DND-41 (cell line): ENCODE data around the gene CENPC.

Source experiments
- ATAC-seq: fragments of 200-7000 bp; cut with Tn5 transposase; 3 replicates; pipeline ENCODE4 v1.9.1; 2021; ENCODE audit warnings: low read depth; ENCODE audit not compliant: insufficient read depth
- DNase-seq: peaks from one replicate; pipeline ENCODE4 v3.0.0-alpha.2; 2020
- H2AFZ ChIP-seq: 2 replicates; pipeline ENCODE4 v1.6.0; 2012; ENCODE audit warnings: low read depth, low read length
- H3K27ac ChIP-seq: 2 replicates; pipeline ENCODE4 v1.5.1; 2012; ENCODE audit warnings: low read length, inconsistent platforms
- H3K27me3 ChIP-seq: fragments of 200-600 bp; sonication (generic); 2 replicates; pipeline ENCODE4 v1.6.0; 2012; ENCODE audit warnings: low read length, mild to moderate bottlenecking, inconsistent platforms; ENCODE audit not compliant: insufficient read depth, poor library complexity
- H3K36me3 ChIP-seq: 2 replicates; pipeline ENCODE4 v1.5.1; 2012; ENCODE audit warnings: low read length, inconsistent platforms; ENCODE audit not compliant: insufficient read depth
- H3K4me1 ChIP-seq: 2 replicates; pipeline ENCODE4 v1.5.1; 2012; ENCODE audit warnings: mild to moderate bottlenecking, low read length; ENCODE audit not compliant: insufficient read depth
- H3K4me2 ChIP-seq: 2 replicates; pipeline ENCODE4 v1.6.0; 2012; ENCODE audit warnings: mild to moderate bottlenecking, moderate library complexity, low read length, inconsistent platforms; ENCODE audit not compliant: insufficient read depth
- H3K4me3 ChIP-seq, 2 experiments: fragments of 200-600 bp in 1 of 2; shearing (Covaris generic) in 1 of 2; 2 replicates each; pipeline ENCODE4 v1.5.1; 2012 to 2016; ENCODE audit warnings: inconsistent platforms in 2 of 2, low read length in 2 of 2, mild to moderate bottlenecking in 2 of 2, low read depth in 1 of 2, moderate library complexity in 1 of 2
- H3K79me2 ChIP-seq: 2 replicates; pipeline ENCODE4 v1.6.0; 2012; ENCODE audit warnings: low read length, inconsistent platforms; ENCODE audit not compliant: insufficient read depth
- H3K9ac ChIP-seq: 2 replicates; pipeline ENCODE4 v1.6.0; 2012; ENCODE audit warnings: low read depth, mild to moderate bottlenecking, inconsistent platforms, low read length, moderate library complexity
- H3K9me3 ChIP-seq: 2 replicates; pipeline ENCODE4 v1.5.1; 2012; ENCODE audit warnings: low read length, moderate library complexity, mild to moderate bottlenecking, inconsistent platforms; ENCODE audit not compliant: insufficient read depth, severe bottlenecking
- H4K20me1 ChIP-seq: 2 replicates; pipeline ENCODE4 v1.6.0; 2012; ENCODE audit warnings: low read length; ENCODE audit not compliant: insufficient read depth
- EZH2 ChIP-seq: IDR thresholded peaks from 3 replicates; pipeline ENCODE4 v1.6.1; 2012; ENCODE audit warnings: borderline replicate concordance, low read depth, mild to moderate bottlenecking, moderate library complexity, low read length, inconsistent platforms; ENCODE audit not compliant: severe bottlenecking
- TF ChIP-seq, protein P1 (sequence below): IDR thresholded peaks from 2 replicates; pipeline ENCODE4 v1.5.1; 2012; ENCODE audit warnings: borderline replicate concordance, low read length, moderate library complexity, mild to moderate bottlenecking; ENCODE audit not compliant: poor library complexity, severe bottlenecking; ENCODE audit errors: extremely low read depth

Gene CENPC

GRCh38 chr4:67512501-67512900, 32.8 kb downstream of the CENPC start:
- ATAC-seq = no peak
- peaks cover 22% of the 10 kb centered on the region for H3K79me2 ChIP-seq
- TF ChIP-seq, protein P1, sequence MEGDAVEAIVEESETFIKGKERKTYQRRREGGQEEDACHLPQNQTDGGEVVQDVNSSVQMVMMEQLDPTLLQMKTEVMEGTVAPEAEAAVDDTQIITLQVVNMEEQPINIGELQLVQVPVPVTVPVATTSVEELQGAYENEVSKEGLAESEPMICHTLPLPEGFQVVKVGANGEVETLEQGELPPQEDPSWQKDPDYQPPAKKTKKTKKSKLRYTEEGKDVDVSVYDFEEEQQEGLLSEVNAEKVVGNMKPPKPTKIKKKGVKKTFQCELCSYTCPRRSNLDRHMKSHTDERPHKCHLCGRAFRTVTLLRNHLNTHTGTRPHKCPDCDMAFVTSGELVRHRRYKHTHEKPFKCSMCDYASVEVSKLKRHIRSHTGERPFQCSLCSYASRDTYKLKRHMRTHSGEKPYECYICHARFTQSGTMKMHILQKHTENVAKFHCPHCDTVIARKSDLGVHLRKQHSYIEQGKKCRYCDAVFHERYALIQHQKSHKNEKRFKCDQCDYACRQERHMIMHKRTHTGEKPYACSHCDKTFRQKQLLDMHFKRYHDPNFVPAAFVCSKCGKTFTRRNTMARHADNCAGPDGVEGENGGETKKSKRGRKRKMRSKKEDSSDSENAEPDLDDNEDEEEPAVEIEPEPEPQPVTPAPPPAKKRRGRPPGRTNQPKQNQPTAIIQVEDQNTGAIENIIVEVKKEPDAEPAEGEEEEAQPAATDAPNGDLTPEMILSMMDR = no peak
- TF ChIP-seq EZH2 = no peak
- H3K9ac ChIP-seq = no peak overlapping the region
- no peak overlapping the region for H3K27ac ChIP-seq
- no peaks in the 10 kb centered on the region for H3K27me3 ChIP-seq
- H3K4me1 ChIP-seq = no peaks in the 10 kb centered on the region
- DNase-seq = no peak
- peaks cover 87% of the 10 kb centered on the region for H3K36me3 ChIP-seq
- H3K4me2 ChIP-seq = no peak overlapping the region
- H2AFZ ChIP-seq = no peak overlapping the region
- H3K9me3 ChIP-seq = no peaks in the 10 kb centered on the region
- H4K20me1 ChIP-seq = no peaks in the 10 kb centered on the region
- H3K4me3 ChIP-seq = no peak overlapping the region

GRCh38 chr4:67500373-67500772, 44.9 kb downstream of the CENPC start:
- no peaks in the 10 kb centered on the region for H3K27me3 ChIP-seq
- peaks cover 61% of the 10 kb centered on the region for H3K79me2 ChIP-seq
- peaks cover 4% of the 10 kb centered on the region; the same call in 1 of the 2 replicates for H4K20me1 ChIP-seq
- ATAC-seq (no peak), DNase-seq (no peak)
- H3K9ac ChIP-seq = no peak overlapping the region
- peaks cover 75% of the 10 kb centered on the region for H3K36me3 ChIP-seq
- no peak overlapping the region for H3K4me2 ChIP-seq
- H3K4me3 ChIP-seq = no peak overlapping the region
- no peak overlapping the region for H2AFZ ChIP-seq
- H3K27ac ChIP-seq = no peak overlapping the region
- no peaks in the 10 kb centered on the region for H3K4me1 ChIP-seq
- no peaks in the 10 kb centered on the region for H3K9me3 ChIP-seq
- TF ChIP-seq, protein P1 = no peak

- Histone ChIP-seq H3K27me3 (no peaks in the 10 kb centered on the region), H3K27ac (no peak overlapping the region), H2AFZ (no peak overlapping the region), H3K4me1 (no peaks in the 10 kb centered on the region), H3K79me2 (peaks cover 57% of the 10 kb centered on the region), H3K36me3 (peaks cover 74% of the 10 kb centered on the region), H3K9me3 (no peaks in the 10 kb centered on the region), H4K20me1 (peaks cover 4% of the 10 kb centered on the region; the same call in 1 of the 2 replicates), H3K9ac (no peak overlapping the region), H3K4me3 (no peak overlapping the region), H3K4me2 (no peak overlapping the region)
- no peak for TF ChIP-seq EZH2
- TF ChIP-seq, protein P1 = no peak
- ATAC-seq (no peak), DNase-seq (no peak)
Measured at GRCh38 chr4:67499799-67500198, 45.5 kb downstream of the CENPC start.
